ENCODE results near the gene KRT17. TPM values are rescaled to one million over a fixed set of nuclear protein-coding genes. Genes with fewer than 3 reads are reported as not detected.

KRT17 gene
- total RNA-seq, 2 donors from 2014 or later = 4.4 to 5.9 TPM

DNA sequence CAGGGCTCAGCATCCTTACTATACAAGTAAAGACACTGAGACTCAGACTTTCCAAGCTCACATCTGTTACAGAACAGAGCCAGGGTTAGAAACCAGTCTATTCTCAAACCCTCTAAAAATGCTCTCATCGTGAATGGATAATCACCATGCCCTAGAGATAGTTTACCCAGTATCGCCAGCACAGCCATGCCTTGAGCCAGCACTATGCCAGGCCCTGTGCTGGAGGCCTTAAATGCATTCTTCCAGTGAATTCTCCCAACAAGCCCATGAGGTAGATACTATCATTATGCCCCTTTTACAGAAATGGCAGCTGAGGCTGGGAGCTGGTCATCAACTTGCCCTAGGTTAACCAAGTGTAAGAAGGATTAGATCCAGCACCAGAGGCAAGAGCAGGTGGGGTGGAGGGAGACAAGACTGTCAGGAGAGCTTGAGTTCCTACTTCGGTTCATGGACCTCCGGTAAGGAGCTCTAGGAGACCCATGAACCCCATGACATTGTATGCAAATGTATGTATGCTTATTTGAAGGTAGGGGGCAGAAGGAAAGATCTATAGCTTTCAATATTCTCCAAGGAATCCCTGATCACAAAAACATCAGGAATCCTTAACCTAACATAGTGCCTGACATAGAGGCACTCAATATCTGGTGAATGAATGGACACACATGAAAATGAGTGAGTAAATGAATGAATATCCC, 42.9 kb downstream of the KRT17 start:
- peaks cover 5% of the 10 kb centered on the region for H3K4me1 ChIP-seq
- H3K27ac ChIP-seq = no peak overlapping the region
- intact Hi-C loops (cut with DNase I) = no loop called here
- DNase-seq (no peak), ATAC-seq (no peak)
- 83 to 95% methylated on average over 4 of the region's 4 CpGs for WGBS, 2 donors
- no peaks in the 10 kb centered on the region for H3K27me3 ChIP-seq
- H3K4me3 ChIP-seq = no peak overlapping the region
- H3K9me3 ChIP-seq = no peaks in the 10 kb centered on the region
- no peaks in the 10 kb centered on the region for H3K36me3 ChIP-seq (replicated peaks in 1 of 2; ENCODE audit: insufficient read depth in 1 of 2, low read depth in 2 of 2)
- TF ChIP-seq POLR2A (IDR thresholded peaks at IDR 0.05) = no peak
- TF ChIP-seq, protein P1, sequence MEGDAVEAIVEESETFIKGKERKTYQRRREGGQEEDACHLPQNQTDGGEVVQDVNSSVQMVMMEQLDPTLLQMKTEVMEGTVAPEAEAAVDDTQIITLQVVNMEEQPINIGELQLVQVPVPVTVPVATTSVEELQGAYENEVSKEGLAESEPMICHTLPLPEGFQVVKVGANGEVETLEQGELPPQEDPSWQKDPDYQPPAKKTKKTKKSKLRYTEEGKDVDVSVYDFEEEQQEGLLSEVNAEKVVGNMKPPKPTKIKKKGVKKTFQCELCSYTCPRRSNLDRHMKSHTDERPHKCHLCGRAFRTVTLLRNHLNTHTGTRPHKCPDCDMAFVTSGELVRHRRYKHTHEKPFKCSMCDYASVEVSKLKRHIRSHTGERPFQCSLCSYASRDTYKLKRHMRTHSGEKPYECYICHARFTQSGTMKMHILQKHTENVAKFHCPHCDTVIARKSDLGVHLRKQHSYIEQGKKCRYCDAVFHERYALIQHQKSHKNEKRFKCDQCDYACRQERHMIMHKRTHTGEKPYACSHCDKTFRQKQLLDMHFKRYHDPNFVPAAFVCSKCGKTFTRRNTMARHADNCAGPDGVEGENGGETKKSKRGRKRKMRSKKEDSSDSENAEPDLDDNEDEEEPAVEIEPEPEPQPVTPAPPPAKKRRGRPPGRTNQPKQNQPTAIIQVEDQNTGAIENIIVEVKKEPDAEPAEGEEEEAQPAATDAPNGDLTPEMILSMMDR (IDR thresholded peaks at IDR 0.05) = no peak

DNA sequence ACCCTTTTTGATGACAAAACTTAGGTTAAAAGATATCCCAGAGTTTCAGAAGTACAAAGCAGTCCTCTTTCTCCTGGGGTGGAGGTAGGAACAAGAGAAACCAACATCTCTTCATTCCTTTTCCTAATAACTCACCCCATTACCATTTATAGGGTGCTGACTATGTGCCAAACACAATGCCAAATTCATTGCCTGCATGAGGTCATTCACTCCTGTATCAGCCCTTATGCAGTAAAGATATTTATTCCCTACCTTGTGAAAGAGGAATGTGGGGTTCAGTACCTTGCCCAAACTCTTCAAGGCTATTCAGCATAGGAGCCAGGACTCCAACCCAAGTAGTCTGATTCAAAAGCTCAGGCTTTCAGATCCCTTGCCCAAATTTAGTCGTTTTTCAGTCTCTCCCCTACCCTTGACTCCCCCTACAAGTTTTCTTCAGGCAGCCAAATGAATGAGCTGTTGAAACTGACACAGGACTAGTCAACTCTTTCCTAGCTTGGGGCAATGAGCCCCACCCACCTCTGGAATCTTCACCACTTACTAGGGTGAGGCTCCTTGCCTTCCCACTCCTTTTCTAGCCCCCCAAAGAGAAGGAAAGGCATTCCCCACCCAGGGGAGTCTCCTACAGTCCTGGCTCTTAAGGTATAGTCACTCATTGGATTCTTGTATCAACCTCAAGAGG, 43.5 kb downstream of the KRT17 start:
- 16 to 27% methylated on average over 1 of the region's 1 CpG for WGBS, 2 donors
- ATAC-seq (no peak), DNase-seq (no peak)
- Histone ChIP-seq H3K36me3 (replicated peaks in 1 of 2; ENCODE audit: insufficient read depth in 1 of 2, low read depth in 2 of 2) (no peaks in the 10 kb centered on the region), H3K27ac (no peak overlapping the region), H3K9me3 (no peaks in the 10 kb centered on the region), H3K4me3 (no peak overlapping the region), H3K27me3 (no peaks in the 10 kb centered on the region), H3K4me1 (peaks cover 5% of the 10 kb centered on the region)
- intact Hi-C loops (cut with DNase I) = no loop called here
- no peak for TF ChIP-seq POLR2A (IDR thresholded peaks at IDR 0.05)
- TF ChIP-seq, protein P1 (IDR thresholded peaks at IDR 0.05) = no peak

DNA sequence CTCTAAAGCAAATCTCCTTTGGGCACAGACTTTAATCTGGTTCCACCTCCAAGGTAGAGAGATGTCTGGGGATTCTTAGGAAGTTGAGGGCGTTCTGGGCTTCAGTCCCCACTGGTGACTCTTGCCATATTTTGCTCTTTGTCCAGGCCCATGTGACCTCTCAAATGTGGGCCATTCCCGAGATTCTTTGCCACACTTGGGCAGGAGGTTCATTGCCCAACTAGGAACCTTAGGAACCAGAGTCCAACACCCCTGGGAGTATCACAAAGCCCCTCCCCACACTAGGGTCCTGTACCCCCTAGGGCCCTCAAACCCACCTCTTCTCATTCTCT, 44.2 kb downstream of the KRT17 start:
- DNase-seq (no peak), ATAC-seq (no peak)
- WGBS, 2 donors = 53 to 75% methylated on average over 2 of the region's 2 CpGs
- intact Hi-C loops (cut with DNase I) = no loop called here
- H3K4me3 ChIP-seq = no peak overlapping the region
- H3K27ac ChIP-seq = no peak overlapping the region
- no peaks in the 10 kb centered on the region for H3K9me3 ChIP-seq
- H3K27me3 ChIP-seq = no peaks in the 10 kb centered on the region
- no peak for TF ChIP-seq POLR2A (IDR thresholded peaks at IDR 0.05)
- TF ChIP-seq, protein P1 (IDR thresholded peaks at IDR 0.05) = no peak
- H3K4me1 ChIP-seq = peaks cover 5% of the 10 kb centered on the region
- no peaks in the 10 kb centered on the region for H3K36me3 ChIP-seq (replicated peaks in 1 of 2; ENCODE audit: insufficient read depth in 1 of 2, low read depth in 2 of 2)

DNA sequence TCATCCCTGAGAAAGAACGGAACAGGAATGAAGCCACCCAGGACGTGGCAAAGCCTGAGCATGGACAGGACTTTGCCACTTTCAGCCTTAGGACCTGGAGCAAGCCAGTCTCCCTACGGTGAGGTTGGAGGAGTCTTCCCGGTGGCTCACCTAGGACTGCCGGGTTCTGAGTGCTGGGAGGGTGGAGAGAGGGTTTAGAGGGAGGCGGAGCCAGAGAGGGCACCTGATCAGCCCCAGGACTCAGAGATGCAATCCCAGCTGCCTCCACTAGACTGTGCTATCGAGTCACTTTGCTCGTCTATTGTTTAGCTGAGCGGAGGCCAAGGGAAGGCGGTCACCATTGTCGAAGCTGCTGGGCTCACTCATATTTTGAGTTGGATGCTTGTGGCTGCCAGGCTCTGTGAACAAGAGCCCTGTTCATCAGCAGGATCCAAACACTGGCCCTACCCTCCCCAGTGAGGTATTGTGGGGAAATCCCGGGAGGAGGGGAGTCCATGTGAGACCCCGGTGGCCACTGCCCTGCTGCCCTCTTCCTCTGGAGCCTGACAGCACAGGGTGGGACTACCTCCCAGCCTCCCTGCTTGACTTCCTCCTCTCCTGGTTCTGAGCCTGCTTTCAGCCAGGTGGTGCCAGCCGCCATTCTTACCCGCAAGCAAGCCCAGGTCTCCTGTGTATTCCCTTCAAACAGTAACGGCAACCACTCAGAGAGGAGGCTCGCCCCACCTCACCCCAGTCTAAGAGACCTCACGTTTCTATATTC, 44.7 kb downstream of the KRT17 start:
- TF ChIP-seq, protein P1 (IDR thresholded peaks at IDR 0.05) = peak; percentile 71 to 94 (median 82)
- peak in 2 of 3 donors; percentile 38 to 43 for TF ChIP-seq POLR2A (IDR thresholded peaks at IDR 0.05)
- peaks cover 5% of the 10 kb centered on the region for H3K4me1 ChIP-seq
- ATAC-seq = peak; percentile 96
- no peaks in the 10 kb centered on the region for H3K36me3 ChIP-seq (replicated peaks in 1 of 2; ENCODE audit: insufficient read depth in 1 of 2, low read depth in 2 of 2)
- H3K4me3 ChIP-seq = no peak overlapping the region
- H3K9me3 ChIP-seq = no peaks in the 10 kb centered on the region
- no peak overlapping the region for H3K27ac ChIP-seq
- DNase-seq = peak; percentile 87 to 92 (median 92)
- intact Hi-C loops (cut with DNase I) = no loop called here
- no peaks in the 10 kb centered on the region for H3K27me3 ChIP-seq
- 33 to 39% methylated on average over 18 of the region's 18 CpGs for WGBS, 2 donors
